ENCODE results near the gene URI1.

Gene URI1

GRCh38 chr19:29969891-29970290 is 27.9 kb downstream of the URI1 start:
- DNase-seq (ENCODE audit: low read depth in 2 of 2) = no peak

GRCh38 chr19:29971002-29971401 is 29.0 kb downstream of the URI1 start:
- DNase-seq (ENCODE audit: low read depth in 2 of 2) = no peak

- DNase-seq (ENCODE audit: low read depth in 2 of 2) = no peak
These were observed 29.6 kb downstream of the URI1 start for GRCh38 chr19:29971648-29972047.

GRCh38 chr19:29974701-29975100 is 32.7 kb downstream of the URI1 start:
- DNase-seq (ENCODE audit: low read depth in 2 of 2) = no peak

GRCh38 chr19:29976151-29976943 is 34.3 kb downstream of the URI1 start:
- no peak for DNase-seq (ENCODE audit: low read depth in 2 of 2)

GRCh38 chr19:29978080-29978479 is 36.0 kb downstream of the URI1 start:
- no peak for DNase-seq (ENCODE audit: low read depth in 2 of 2)

GRCh38 chr19:29983568-29983967 is 41.5 kb downstream of the URI1 start:
- no peak for DNase-seq (ENCODE audit: low read depth in 2 of 2)

GRCh38 chr19:29985196-29985595 is 43.2 kb downstream of the URI1 start:
- DNase-seq (ENCODE audit: low read depth in 2 of 2) = no peak

GRCh38 chr19:29988351-29988750 is 46.3 kb downstream of the URI1 start:
- no peak for DNase-seq (ENCODE audit: low read depth in 2 of 2)

GRCh38 chr19:29992233-29992867 is 50.3 kb downstream of the URI1 start:
- no peak for DNase-seq (ENCODE audit: low read depth in 2 of 2)

- no peak for DNase-seq (ENCODE audit: low read depth in 2 of 2)
These were observed 57.5 kb downstream of the URI1 start for GRCh38 chr19:29999490-29999889.

GRCh38 chr19:30000862-30001261 is 58.8 kb downstream of the URI1 start:
- no peak for DNase-seq (ENCODE audit: low read depth in 2 of 2)

- DNase-seq (ENCODE audit: low read depth in 2 of 2) = no peak
These were observed 59.3 kb downstream of the URI1 start for GRCh38 chr19:30001301-30001700.

- DNase-seq (ENCODE audit: low read depth in 2 of 2) = no peak
These were observed 59.8 kb downstream of the URI1 start for GRCh38 chr19:30001791-30002190.

- no peak for DNase-seq (ENCODE audit: low read depth in 2 of 2)
These were observed 61.8 kb downstream of the URI1 start for GRCh38 chr19:30003866-30004265.

GRCh38 chr19:30004403-30004802 is 62.4 kb downstream of the URI1 start:
- DNase-seq (ENCODE audit: low read depth in 2 of 2) = no peak

- DNase-seq (ENCODE audit: low read depth in 2 of 2) = no peak
These were observed 64.2 kb downstream of the URI1 start for GRCh38 chr19:30006207-30006606.

- DNase-seq (ENCODE audit: low read depth in 2 of 2) = no peak
These were observed 66.1 kb downstream of the URI1 start for GRCh38 chr19:30008169-30008568.

GRCh38 chr19:30009013-30009412 is 67.0 kb downstream of the URI1 start:
- no peak for DNase-seq (ENCODE audit: low read depth in 2 of 2)

- no peak for DNase-seq (ENCODE audit: low read depth in 2 of 2)
These were observed 69.1 kb downstream of the URI1 start for GRCh38 chr19:30011051-30011578.

- DNase-seq (ENCODE audit: low read depth in 2 of 2) = no peak
These were observed 72.7 kb downstream of the URI1 start for GRCh38 chr19:30014770-30015169.

- DNase-seq (ENCODE audit: low read depth in 2 of 2) = no peak
These were observed 75.1 kb downstream of the URI1 start for GRCh38 chr19:30017172-30017571.

GRCh38 chr19:30020189-30020588 is 78.2 kb downstream of the URI1 start:
- no peak for DNase-seq (ENCODE audit: low read depth in 2 of 2)

All from stimulated activated CD8-positive, alpha-beta memory T cell treated with anti-CD3 and anti-CD28 coated beads, Interleukin-7, amount 100 ng/mL, for 4 hours (primary cell).